Subcutaneous abdominal adipose tissue (tissue), 5 donors: Measurements from ENCODE around the gene TCEAL5.
"Not testable (repeated sequence)": the region's sequence is repeated elsewhere in the genome, so short reads cannot be mapped to it uniquely, and the experiment has no call there.

ENCODE experiments used
- H3K27ac ChIP-seq: one replicate; pipeline ENCODE4 v1.7.0; 2013; ENCODE audit warnings: low read depth, mild to moderate bottlenecking, inconsistent platforms, low read length, moderate library complexity
- H3K27me3 ChIP-seq, 5 donors: one replicate each; pipeline ENCODE4 v1.7.0; 2013; ENCODE audit warnings: low read length in 5 of 5, inconsistent platforms in 1 of 5; ENCODE audit not compliant: control insufficient read depth in 5 of 5, insufficient read depth in 4 of 5
- H3K36me3 ChIP-seq, 5 donors: one replicate each; pipeline ENCODE4 v1.7.0; 2013; ENCODE audit warnings: low read length in 5 of 5; ENCODE audit not compliant: control insufficient read depth in 5 of 5, insufficient read depth in 5 of 5
- H3K4me1 ChIP-seq, 5 donors: one replicate each; pipeline ENCODE4 v1.7.0; 2013; ENCODE audit warnings: low read length in 5 of 5, mild to moderate bottlenecking in 3 of 5, moderate library complexity in 1 of 5; ENCODE audit not compliant: control insufficient read depth in 5 of 5, insufficient read depth in 5 of 5
- H3K4me3 ChIP-seq, 5 donors: one replicate each; pipeline ENCODE4 v1.7.0; 2013; ENCODE audit warnings: low read length in 5 of 5, low read depth in 1 of 5
- H3K9ac ChIP-seq, 5 donors: one replicate each; pipeline ENCODE4 v1.7.0; 2013; ENCODE audit warnings: low read length in 5 of 5, mild to moderate bottlenecking in 4 of 5, moderate library complexity in 3 of 5
- H3K9me3 ChIP-seq, 5 donors: one replicate each; pipeline ENCODE4 v1.7.0; 2013; ENCODE audit warnings: low read length in 5 of 5; ENCODE audit not compliant: control insufficient read depth in 5 of 5
- donor health status: healthy.
- donor health status: healthy.
- donor health status: healthy.
- donor health status: healthy.
- donor health status: healthy.

Gene TCEAL5

DNA sequence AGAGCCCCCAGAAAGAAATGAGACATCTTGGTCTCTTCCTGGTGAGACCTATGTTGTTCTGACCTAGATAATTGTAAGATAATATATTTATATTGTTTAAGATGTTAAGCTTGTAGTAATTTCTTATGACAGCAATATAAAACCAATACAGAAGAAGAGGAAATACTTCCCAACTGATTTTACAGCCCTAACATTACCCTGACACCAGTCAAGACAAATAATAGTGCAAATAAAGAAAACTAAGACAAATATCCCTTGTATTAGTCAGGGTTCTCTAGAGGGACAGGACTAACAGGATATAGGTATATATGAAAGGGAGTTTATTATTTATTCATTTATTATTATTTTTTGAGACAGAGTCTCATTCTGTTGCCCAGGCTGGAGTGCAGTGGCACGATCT lies 40.3 kb downstream of the TCEAL5 start:
- Histone ChIP-seq H3K9me3 (no peaks in the 10 kb centered on the region), H3K36me3 (no peaks in the 10 kb centered on the region), H3K27ac (no peak overlapping the region), H3K9ac (no peak overlapping the region), H3K4me3 (no peak overlapping the region), H3K4me1 (no peaks in the 10 kb centered on the region), H3K27me3 (peaks cover 0 to 13% (median 11%) of the 10 kb centered on the region in 5 donors)

DNA sequence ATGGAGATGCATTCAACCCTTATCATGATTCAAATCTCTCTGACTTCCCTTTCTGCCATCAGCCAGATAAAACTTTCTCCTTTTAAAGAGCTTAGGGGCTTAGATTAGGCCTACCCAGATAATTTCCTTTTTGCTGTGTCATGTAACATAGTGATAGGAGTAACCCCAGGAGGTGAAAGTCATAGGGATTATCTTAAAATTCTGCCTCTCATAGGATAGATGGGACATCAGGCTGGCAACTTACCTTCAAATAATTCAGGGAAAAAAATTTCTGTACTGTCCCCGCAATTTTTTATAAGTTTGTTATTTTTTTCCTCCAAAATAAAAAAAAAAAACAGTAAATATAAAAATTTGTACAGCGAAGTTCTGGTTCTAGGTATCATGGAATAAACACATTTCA lies 40.9 kb downstream of the TCEAL5 start:
- not testable (repeated sequence) for H3K4me3 ChIP-seq, H3K9me3 ChIP-seq, H3K36me3 ChIP-seq, H3K9ac ChIP-seq, H3K4me1 ChIP-seq, H3K27ac ChIP-seq
- H3K27me3 ChIP-seq, result peaks cover 0 to 13% (median 11%) of the 10 kb centered on the region in 5 donors

DNA sequence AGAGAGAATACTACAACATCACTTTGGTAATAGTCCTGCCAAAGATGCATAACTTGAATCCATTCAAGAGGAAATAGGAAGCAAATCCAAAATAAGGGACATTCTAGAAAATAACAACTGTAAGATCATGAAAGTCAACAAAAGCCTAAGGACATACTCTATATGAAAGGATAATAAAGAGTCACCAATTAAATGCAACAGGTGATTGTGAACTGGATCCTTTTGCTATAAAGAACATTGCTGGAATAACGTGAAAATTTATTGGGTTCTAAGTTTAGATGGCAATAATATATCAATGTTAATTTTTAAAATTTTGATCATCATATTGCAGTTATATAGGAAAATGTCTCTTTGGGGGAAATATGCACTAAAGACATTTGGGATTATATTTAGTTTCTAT lies 41.7 kb downstream of the TCEAL5 start:
- Histone ChIP-seq H3K4me1 (no peaks in the 10 kb centered on the region), H3K9me3 (no peaks in the 10 kb centered on the region), H3K9ac (no peak overlapping the region), H3K36me3 (no peaks in the 10 kb centered on the region), H3K4me3 (no peak overlapping the region), H3K27me3 (peaks cover 0 to 13% (median 11%) of the 10 kb centered on the region in 5 donors), H3K27ac (no peak overlapping the region)

DNA sequence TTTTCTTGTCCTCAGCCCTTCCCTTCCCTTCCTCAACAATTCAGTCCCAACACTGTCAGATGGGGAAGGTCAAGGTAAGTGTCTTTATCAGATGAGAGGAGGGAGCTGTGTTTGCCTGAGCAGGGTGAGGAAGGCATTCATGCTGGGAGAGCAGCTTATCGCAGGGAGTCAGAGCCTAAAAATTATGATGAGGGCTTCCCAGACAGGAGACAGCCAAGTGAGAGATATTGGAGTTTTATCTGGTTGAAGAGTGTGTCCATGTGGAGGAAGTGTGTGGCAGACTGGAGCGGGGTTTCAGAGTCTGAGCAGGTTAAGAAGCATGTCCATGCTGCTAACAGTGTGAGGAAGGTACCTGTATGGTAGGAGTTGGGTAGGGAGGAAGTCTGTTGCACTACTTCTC lies 43.3 kb downstream of the TCEAL5 start:
- Histone ChIP-seq H3K4me1 (no peaks in the 10 kb centered on the region), H3K9me3 (no peaks in the 10 kb centered on the region), H3K4me3 (no peak overlapping the region), H3K36me3 (no peaks in the 10 kb centered on the region), H3K27ac (no peak overlapping the region), H3K27me3 (peaks cover 0 to 18% (median 11%) of the 10 kb centered on the region in 5 donors), H3K9ac (no peak overlapping the region)

DNA sequence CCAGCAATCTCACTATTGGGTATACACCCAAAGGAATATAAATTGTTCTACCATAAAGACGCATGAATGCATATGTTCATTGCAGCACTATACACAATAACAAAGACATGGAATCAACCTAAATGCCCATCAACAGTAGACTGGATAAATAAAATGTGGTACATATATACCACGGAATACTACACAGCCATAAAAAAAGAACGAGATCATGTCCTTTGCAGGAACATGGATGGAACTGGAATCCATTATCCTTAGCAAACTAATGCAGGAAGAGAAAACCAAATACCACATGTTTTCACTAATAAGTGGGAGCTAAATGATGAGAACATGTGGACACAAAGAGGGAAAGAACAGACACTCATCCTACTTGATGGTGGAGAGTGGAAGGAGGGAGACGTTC lies 50.6 kb downstream of the TCEAL5 start:
- not testable (repeated sequence) for H3K4me1 ChIP-seq, H3K27ac ChIP-seq, H3K9me3 ChIP-seq, H3K4me3 ChIP-seq, H3K36me3 ChIP-seq, H3K9ac ChIP-seq
- H3K27me3 ChIP-seq, result peaks cover 0 to 22% (median 8%) of the 10 kb centered on the region in 5 donors
